ENCODE data around the gene CBX8.
A peak's percentile ranks its signal among the peaks of the same experiment; 100 is the strongest.

CBX8 gene

DNA sequence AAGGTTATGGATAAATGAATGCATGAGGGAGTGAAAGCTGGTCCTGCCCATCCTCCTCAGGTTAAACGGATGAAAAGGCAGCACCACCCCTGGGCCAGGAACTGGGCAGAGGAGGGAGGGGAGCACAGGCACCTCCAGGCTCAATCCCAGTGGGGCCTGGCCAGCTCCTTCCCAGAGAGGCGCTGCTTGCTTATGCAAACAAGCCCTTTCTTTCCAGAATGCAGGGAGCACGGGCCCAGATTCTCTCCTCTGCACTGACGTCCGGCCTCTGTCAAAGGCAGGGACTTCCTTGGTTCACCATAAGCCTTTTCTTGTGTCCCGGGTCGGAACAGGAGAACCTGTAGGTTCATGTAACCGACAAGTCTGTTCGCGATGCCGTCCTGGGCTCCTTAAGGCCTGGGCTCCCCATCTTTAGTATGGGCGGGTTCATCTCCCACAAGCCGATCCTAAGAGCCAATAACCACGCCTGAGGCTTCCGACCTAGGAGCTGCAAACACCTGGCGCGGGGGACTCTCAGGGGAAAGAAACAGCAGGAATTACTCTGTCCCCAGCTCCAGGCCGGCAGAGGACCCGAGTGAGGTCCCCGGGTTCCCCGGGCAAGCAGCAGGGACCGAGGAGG lies 49.9 kb downstream of the CBX8 start:
- peaks cover 4% of the 10 kb centered on the region for H3K27me3 ChIP-seq (ENCODE audit: control insufficient read depth, insufficient read depth, low read length)
- H3K4me2 ChIP-seq (ENCODE audit: low read length), result peak overlapping the region; percentile 17
- H3K36me3 ChIP-seq (ENCODE audit: control insufficient read depth, insufficient read depth, low read length), result no peaks in the 10 kb centered on the region
- no peak overlapping the region for H3K27ac ChIP-seq
- H3K9ac ChIP-seq, result no peak overlapping the region
- no peak overlapping the region for H3K4me3 ChIP-seq (ENCODE audit: low read depth, low read length)
- H3K9me3 ChIP-seq (ENCODE audit: control insufficient read depth, low read length), result no peaks in the 10 kb centered on the region
- H3K79me2 ChIP-seq, result no peaks in the 10 kb centered on the region
- TF ChIP-seq, protein P1, sequence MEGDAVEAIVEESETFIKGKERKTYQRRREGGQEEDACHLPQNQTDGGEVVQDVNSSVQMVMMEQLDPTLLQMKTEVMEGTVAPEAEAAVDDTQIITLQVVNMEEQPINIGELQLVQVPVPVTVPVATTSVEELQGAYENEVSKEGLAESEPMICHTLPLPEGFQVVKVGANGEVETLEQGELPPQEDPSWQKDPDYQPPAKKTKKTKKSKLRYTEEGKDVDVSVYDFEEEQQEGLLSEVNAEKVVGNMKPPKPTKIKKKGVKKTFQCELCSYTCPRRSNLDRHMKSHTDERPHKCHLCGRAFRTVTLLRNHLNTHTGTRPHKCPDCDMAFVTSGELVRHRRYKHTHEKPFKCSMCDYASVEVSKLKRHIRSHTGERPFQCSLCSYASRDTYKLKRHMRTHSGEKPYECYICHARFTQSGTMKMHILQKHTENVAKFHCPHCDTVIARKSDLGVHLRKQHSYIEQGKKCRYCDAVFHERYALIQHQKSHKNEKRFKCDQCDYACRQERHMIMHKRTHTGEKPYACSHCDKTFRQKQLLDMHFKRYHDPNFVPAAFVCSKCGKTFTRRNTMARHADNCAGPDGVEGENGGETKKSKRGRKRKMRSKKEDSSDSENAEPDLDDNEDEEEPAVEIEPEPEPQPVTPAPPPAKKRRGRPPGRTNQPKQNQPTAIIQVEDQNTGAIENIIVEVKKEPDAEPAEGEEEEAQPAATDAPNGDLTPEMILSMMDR (IDR thresholded peaks at IDR 0.05), result no peak
- no peak overlapping the region for H2AFZ ChIP-seq
- H3K4me1 ChIP-seq, result no peaks in the 10 kb centered on the region

DNA sequence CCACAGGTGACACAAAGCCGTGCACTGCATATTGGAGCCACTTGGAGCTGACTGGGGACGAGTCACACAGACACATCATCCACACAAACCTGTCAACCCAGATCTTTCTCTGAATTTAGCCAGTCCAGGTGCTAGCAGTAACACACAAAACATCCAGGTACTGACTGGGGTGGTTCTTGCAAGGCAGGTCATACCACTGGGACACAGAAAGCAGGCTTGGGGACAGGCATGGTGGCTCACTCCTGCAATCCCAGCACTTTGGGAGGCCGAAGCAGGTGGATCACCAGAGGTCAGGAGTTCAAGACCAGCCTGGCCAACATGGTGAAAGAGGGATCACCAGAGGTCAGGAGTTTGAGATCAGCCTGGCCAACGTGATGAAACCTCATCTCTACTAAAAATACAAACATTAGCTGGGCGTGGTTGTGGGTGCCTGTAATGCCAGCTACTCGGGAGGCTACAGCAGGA lies 51.2 kb downstream of the CBX8 start:
- Histone ChIP-seq H3K4me3 (ENCODE audit: low read depth, low read length) (no peak overlapping the region), H2AFZ (no peak overlapping the region), H3K4me1 (no peaks in the 10 kb centered on the region), H3K4me2 (ENCODE audit: low read length) (no peak overlapping the region), H3K79me2 (no peaks in the 10 kb centered on the region), H3K9ac (no peak overlapping the region), H3K27ac (no peak overlapping the region), H3K27me3 (ENCODE audit: control insufficient read depth, insufficient read depth, low read length) (peaks cover 4% of the 10 kb centered on the region), H3K9me3 (ENCODE audit: control insufficient read depth, low read length) (no peaks in the 10 kb centered on the region), H3K36me3 (ENCODE audit: control insufficient read depth, insufficient read depth, low read length) (no peaks in the 10 kb centered on the region)
- TF ChIP-seq, protein P1 (IDR thresholded peaks at IDR 0.05), result no peak

DNA sequence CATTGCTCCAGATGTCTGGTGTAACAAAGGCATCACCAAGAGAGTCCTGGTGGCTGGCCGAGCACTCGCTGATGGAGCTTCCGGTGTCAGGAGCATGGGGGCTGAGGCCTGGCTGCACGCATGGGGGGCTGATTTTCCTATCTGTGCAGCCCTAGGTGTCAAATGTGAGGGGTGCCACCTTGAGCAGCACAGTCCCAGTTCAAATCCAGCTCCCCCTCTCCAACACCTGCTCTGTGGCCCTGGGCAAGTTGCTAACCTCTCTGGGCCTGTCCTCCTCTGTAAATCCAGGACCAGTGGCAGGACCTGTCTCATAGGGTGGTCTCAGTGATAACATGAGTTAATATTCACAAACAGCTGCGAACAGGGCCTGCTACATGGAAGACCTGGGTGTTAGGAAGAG lies 53.3 kb downstream of the CBX8 start:
- Histone ChIP-seq H3K9ac (no peak overlapping the region), H3K27ac (no peak overlapping the region), H2AFZ (no peak overlapping the region), H3K36me3 (ENCODE audit: control insufficient read depth, insufficient read depth, low read length) (no peaks in the 10 kb centered on the region), H3K9me3 (ENCODE audit: control insufficient read depth, low read length) (no peaks in the 10 kb centered on the region), H3K4me2 (ENCODE audit: low read length) (no peak overlapping the region), H3K79me2 (no peaks in the 10 kb centered on the region), H3K4me1 (no peaks in the 10 kb centered on the region), H3K4me3 (ENCODE audit: low read depth, low read length) (no peak overlapping the region), H3K27me3 (ENCODE audit: control insufficient read depth, insufficient read depth, low read length) (peaks cover 4% of the 10 kb centered on the region)
- TF ChIP-seq, protein P1 (IDR thresholded peaks at IDR 0.05), result no peak

DNA sequence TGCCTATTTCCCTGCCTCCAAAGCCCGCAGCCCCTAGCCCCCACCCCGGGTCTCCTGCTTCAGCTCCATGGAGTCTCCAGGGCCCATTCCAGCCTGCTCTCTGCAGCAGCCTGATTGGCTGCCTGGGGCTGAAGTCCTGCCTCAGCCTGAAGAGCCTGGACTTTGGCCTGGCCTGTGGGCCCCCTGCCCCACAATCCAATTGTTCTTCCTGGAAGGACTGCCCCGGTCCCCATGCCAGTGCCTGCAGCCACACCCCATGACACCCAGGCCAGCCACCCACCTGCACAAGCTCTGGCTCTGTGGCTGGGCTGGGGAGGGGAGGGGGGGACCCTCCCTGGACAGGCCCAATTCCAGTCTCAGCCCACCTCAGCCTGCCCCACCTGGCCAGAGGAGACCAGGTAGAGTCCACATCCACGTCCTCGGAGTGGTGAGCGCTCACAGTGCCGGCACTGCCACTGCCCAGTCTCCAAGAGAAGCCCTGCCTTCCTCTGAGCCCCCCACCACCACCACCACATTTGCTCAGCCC lies 53.9 kb downstream of the CBX8 start:
- Histone ChIP-seq H3K79me2 (no peaks in the 10 kb centered on the region), H3K4me3 (ENCODE audit: low read depth, low read length) (no peak overlapping the region), H3K27me3 (ENCODE audit: control insufficient read depth, insufficient read depth, low read length) (no peaks in the 10 kb centered on the region), H3K9me3 (ENCODE audit: control insufficient read depth, low read length) (no peaks in the 10 kb centered on the region), H3K4me2 (ENCODE audit: low read length) (no peak overlapping the region), H2AFZ (no peak overlapping the region), H3K36me3 (ENCODE audit: control insufficient read depth, insufficient read depth, low read length) (no peaks in the 10 kb centered on the region), H3K27ac (no peak overlapping the region), H3K4me1 (no peaks in the 10 kb centered on the region), H3K9ac (no peak overlapping the region)
- TF ChIP-seq, protein P1 (IDR thresholded peaks at IDR 0.05), result no peak

DNA sequence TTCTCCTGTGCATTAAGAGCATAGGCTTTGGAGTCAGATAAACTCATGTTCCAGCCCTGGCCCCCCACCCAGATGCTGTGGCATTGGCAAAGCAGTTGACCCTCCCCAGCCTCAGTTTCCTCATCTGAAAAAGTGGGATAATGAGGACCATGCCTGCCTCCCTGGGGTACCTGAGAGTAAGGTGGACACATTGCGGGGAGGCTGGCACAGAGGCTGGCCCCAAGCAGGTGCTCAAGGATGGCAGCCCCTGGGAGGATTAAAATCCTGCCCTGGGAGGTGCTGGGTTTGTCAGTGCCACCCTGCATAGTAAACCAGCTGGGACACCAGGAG lies 54.3 kb downstream of the CBX8 start:
- no peaks in the 10 kb centered on the region for H3K9me3 ChIP-seq (ENCODE audit: control insufficient read depth, low read length)
- H3K4me2 ChIP-seq (ENCODE audit: low read length), result no peak overlapping the region
- no peak overlapping the region for H3K9ac ChIP-seq
- no peak overlapping the region for H2AFZ ChIP-seq
- no peaks in the 10 kb centered on the region for H3K79me2 ChIP-seq
- H3K27ac ChIP-seq, result no peak overlapping the region
- no peak overlapping the region for H3K4me3 ChIP-seq (ENCODE audit: low read depth, low read length)
- no peaks in the 10 kb centered on the region for H3K4me1 ChIP-seq
- TF ChIP-seq, protein P1 (IDR thresholded peaks at IDR 0.05), result no peak
- no peaks in the 10 kb centered on the region for H3K36me3 ChIP-seq (ENCODE audit: control insufficient read depth, insufficient read depth, low read length)
- no peaks in the 10 kb centered on the region for H3K27me3 ChIP-seq (ENCODE audit: control insufficient read depth, insufficient read depth, low read length)
